K562 (cell line): ENCODE results near the gene DNAAF8. TPM values are rescaled to one million over a fixed set of nuclear protein-coding genes. Genes with fewer than 3 reads are reported as not detected.

Experiments
- ATAC-seq: fragments of 200-7000 bp; cut with Tn5 transposase; 3 replicates; pipeline ENCODE4 v1.9.1; 2020; ENCODE audit warnings: moderate library complexity
- BruUV-seq: library from RNA; stranded (reverse); fragments of 400-500 nt; replicated peaks from 2 replicates; lab custom pipeline; 2021; lab: Mats Ljungman, UMichigan
- CTCF ChIA-PET: fragments of 300-600 bp; formaldehyde crosslinking; extraction: SDS; loops from one replicate; lab custom pipeline; 2021; ENCODE audit warnings: low intra/inter-chr PET ratio; lab: Yijun Ruan, JAX
- POLR2A ChIA-PET: fragments of 300-600, 350-650 bp; sonication (Branson Sonifier 250); formaldehyde crosslinking; extraction: SDS; loops from one replicate; lab custom pipeline; 2021; ENCODE audit warnings: antibody characterized with exemption, inconsistent platforms; lab: Yijun Ruan, JAX
- DNase-seq, 4 experiments: peaks; one replicate each; pipeline versions ENCODE4 v3.0.0 to v3.0.0-alpha.2; 2011 to 2018; ENCODE audit warnings: low spot score in 3 of 4, mixed read lengths in 3 of 4; ENCODE audit errors: extremely low read depth in 1 of 4
- FAIRE-seq: peaks from 2 replicates; lab custom pipeline; 2011; peaks lifted over from hg19 to GRCh38; lab: Jason Lieb, UNC
- H2AFZ ChIP-seq: 2 replicates; pipeline ENCODE4 v1.6.0; 2011; ENCODE audit warnings: low read depth, low read length, control low read depth, inconsistent platforms
- H3K27ac ChIP-seq: fragments of 200-600 bp; 3 replicates; pipeline ENCODE4 v1.8.0; 2011; ENCODE audit warnings: low read depth, mild to moderate bottlenecking, control low read depth, inconsistent platforms, low read length, moderate library complexity, mixed read lengths; ENCODE audit errors: extremely low read depth
- H3K27me3 ChIP-seq, 2 experiments: fragments of 300-600 bp in 1 of 2; 2 replicates in 1 of 2; 3 replicates in 1 of 2; pipeline versions ENCODE4 v1.6.0 to v1.8.0; 2011; ENCODE audit warnings: inconsistent platforms in 2 of 2, low read length in 2 of 2, mild to moderate bottlenecking in 1 of 2, mixed read lengths in 1 of 2, moderate library complexity in 1 of 2; ENCODE audit not compliant: control insufficient read depth in 2 of 2, insufficient read depth in 2 of 2
- H3K36me3 ChIP-seq: fragments of 300-600 bp; 3 replicates; pipeline ENCODE4 v1.8.0; 2011; ENCODE audit warnings: mild to moderate bottlenecking, low read length, inconsistent platforms; ENCODE audit not compliant: control insufficient read depth, insufficient read depth
- H3K4me1 ChIP-seq, 2 experiments: fragments of 200-600 bp in 1 of 2; replicated peaks in 1 of 2; 2 replicates in 1 of 2; 3 replicates in 1 of 2; pipeline versions ENCODE4 v1.5.1 to v1.8.0; 2011; ENCODE audit warnings: inconsistent platforms in 2 of 2, low read length in 2 of 2, mild to moderate bottlenecking in 1 of 2, mixed read lengths in 1 of 2, moderate library complexity in 1 of 2; ENCODE audit not compliant: control insufficient read depth in 2 of 2, insufficient read depth in 2 of 2
- H3K4me2 ChIP-seq: 2 replicates; pipeline ENCODE4 v1.6.1; 2011; ENCODE audit warnings: low read length, control low read depth, inconsistent platforms, mixed read lengths; ENCODE audit not compliant: insufficient read depth
- H3K4me3 ChIP-seq: fragments of 200-600 bp; sonication (generic), shearing (Covaris generic); 2 replicates; pipeline ENCODE4 v1.5.1; 2016; ENCODE audit warnings: control low read depth, inconsistent platforms
- H3K79me2 ChIP-seq: fragments of 200-600 bp; 3 replicates; pipeline ENCODE4 v1.8.0; 2011; ENCODE audit warnings: low read length, inconsistent platforms; ENCODE audit not compliant: control insufficient read depth, insufficient read depth
- H3K9ac ChIP-seq, 2 experiments: 2 replicates each; pipeline versions ENCODE4 v1.6.0 to v1.6.1; 2011; ENCODE audit warnings: low read depth in 2 of 2, low read length in 2 of 2, control low read depth in 1 of 2, inconsistent platforms in 1 of 2, mild to moderate bottlenecking in 1 of 2, mixed read lengths in 1 of 2; ENCODE audit not compliant: insufficient read depth in 1 of 2
- H3K9me1 ChIP-seq: one replicate; pipeline ENCODE4 v1.6.0; 2011; ENCODE audit warnings: inconsistent platforms, mild to moderate bottlenecking, low read length, moderate library complexity; ENCODE audit not compliant: control insufficient read depth, insufficient read depth
- H3K9me3 ChIP-seq: replicated peaks from 2 replicates; pipeline ENCODE4 v1.5.1; 2011; ENCODE audit warnings: low read depth, low read length, inconsistent platforms; ENCODE audit not compliant: control insufficient read depth, insufficient read depth
- H4K20me1 ChIP-seq: replicated peaks from 2 replicates; pipeline ENCODE4 v1.6.1; 2011; ENCODE audit warnings: low read length, inconsistent platforms, mixed read lengths; ENCODE audit not compliant: control insufficient read depth, insufficient read depth
- E2F8 ChIP-seq: fragments of 450-650 bp; IDR thresholded peaks from 2 replicates; pipeline ENCODE4 v1.7.1; 2018; ENCODE audit warnings: mild to moderate bottlenecking, low read depth; ENCODE audit not compliant: partially characterized antibody
- KDM5B ChIP-seq: fragments of 200-600 bp; sonication (generic); IDR thresholded peaks from 2 replicates; pipeline ENCODE4 v1.6.1; 2012; ENCODE audit warnings: low read depth, mild to moderate bottlenecking, moderate library complexity, low read length, control low read depth, inconsistent platforms; ENCODE audit not compliant: insufficient replicate concordance
- MTA1 ChIP-seq: fragments of 450-650 bp; IDR thresholded peaks from 2 replicates; pipeline ENCODE4 v1.6.1; 2017; ENCODE audit warnings: borderline replicate concordance
- PCBP2 ChIP-seq: fragments of 200-400 bp; formaldehyde crosslinking; IDR thresholded peaks from 2 replicates; pipeline ENCODE4 v1.6.1; 2018; ENCODE audit warnings: low read length, low read depth, mild to moderate bottlenecking, moderate library complexity; ENCODE audit not compliant: poor library complexity, severe bottlenecking
- RBM39 ChIP-seq: fragments of 200-400 bp; formaldehyde crosslinking; optimal IDR thresholded peaks from 2 replicates; pipeline ENCODE3; 2018; ENCODE audit warnings: low read depth, low read length
- RNF2 ChIP-seq: sonication (generic); IDR thresholded peaks from 2 replicates; pipeline ENCODE4 v1.6.1; 2016
- ZHX1 ChIP-seq: fragments of 150-350 bp; conservative IDR thresholded peaks from 2 replicates; pipeline ENCODE4 v1.6.1; 2014; ENCODE audit warnings: low read length
- ZNF445 ChIP-seq: fragments of 250-450 bp; sonication (Bioruptor Pico); IDR thresholded peaks from 2 replicates; pipeline ENCODE4 v1.4.0; 2020; ENCODE audit warnings: low read depth, mild to moderate bottlenecking, moderate library complexity
- WGBS: fragments of 100-300 bp; shearing (Covaris generic); methylation state at CpG from one replicate; pipeline ENCODE4 v1.1.6; 2016; ENCODE audit warnings: low coverage, mixed read lengths; ENCODE audit not compliant: insufficient coverage; ENCODE audit errors: missing lambda C conversion rate; 5-methylcytosine and 5-hydroxymethylcytosine counted together
- in situ Hi-C: fragments of 300-500 bp; cut with MboI; formaldehyde crosslinking; loops from 4 replicates; pipeline ENCODE4 v1.15.0; 2018; ENCODE audit warnings: inconsistent platforms, mixed read lengths
- intact Hi-C: fragments of 100-400 bp; cut with micrococcal nuclease; formaldehyde crosslinking; loops from 2 replicates; pipeline ENCODE4 v1.14.2; 2022
- polyA plus RNA-seq, 8 experiments: library from polyadenylated mRNA; depleted of rRNA in 4 of 8; stranded (reverse) in 5 of 8; unstranded in 3 of 8; fragments of >200 nt; fragmentation: Nextera tagmentation in 2 of 8; fragmentation: Illumina TruSeq in 1 of 8; extraction: Ambion mirVana in 2 of 8; extraction: Trizol in 1 of 8; gene quantifications; 2 replicates each; pipeline versions ENCODE4 v1.2.1 to v1.2.3, GENCODE V29; 2011 to 2014; ENCODE audit warnings: inconsistent platforms in 1 of 8, missing spikeins in 1 of 8
- total RNA-seq, 7 experiments: library from RNA; depleted of rRNA in 6 of 7; stranded (reverse); fragments of >200 nt in 6 of 7; fragmentation: Illumina TruSeq in 2 of 7; extraction: Trizol in 2 of 7; gene quantifications; 2 replicates each; pipeline versions ENCODE4 v1.2.1 to v1.2.3, GENCODE V29; 2011 to 2021; ENCODE audit warnings: low replicate concordance in 1 of 7
- TF ChIP-seq, protein P1 (sequence below): sonication (generic); formaldehyde crosslinking; IDR thresholded peaks from 2 replicates; pipeline ENCODE4 v1.4.0; 2020; ENCODE audit warnings: mild to moderate bottlenecking, missing genetic modification reagents

Gene DNAAF8
- total and polyA plus RNA-seq, 9 of the 15 experiments (the other 6 are each of a cell fraction or from before 2014, with no cell fraction given): 0.04 to 0.12 (median 0.10) TPM; not detected in 6

- Histone ChIP-seq H3K9me3 (no peaks in the 10 kb centered on the region), H3K9me1 (peaks cover 3% of the 10 kb centered on the region), H3K4me1 (peaks cover 3 to 6% of the 10 kb centered on the region in 2 experiments; a peak in 2 of 5 replicates), H3K9ac (no peak overlapping the region; a peak in 1 of 4 replicates), H3K36me3 (peaks cover 77% of the 10 kb centered on the region; the same call in 2 of the 3 replicates), H3K4me2 (no peak overlapping the region), H4K20me1 (no peaks in the 10 kb centered on the region), H3K79me2 (no peaks in the 10 kb centered on the region), H3K27me3 (no peaks in the 10 kb centered on the region), H2AFZ (no peak overlapping the region), H3K4me3 (no peak overlapping the region), H3K27ac (no peak overlapping the region)
- CTCF ChIA-PET: no interaction called here
- no peak for DNase-seq
- no peak for FAIRE-seq
- BruUV-seq: no TSS peak
- TF ChIP-seq E2F8 (no peak), PCBP2 (no peak), KDM5B (no peak), MTA1 (no peak), ZHX1 (no peak), RBM39 (no peak), ZNF445 (CRISPR knock-in tag) (no peak), RNF2 (no peak)
- TF ChIP-seq, protein P1, sequence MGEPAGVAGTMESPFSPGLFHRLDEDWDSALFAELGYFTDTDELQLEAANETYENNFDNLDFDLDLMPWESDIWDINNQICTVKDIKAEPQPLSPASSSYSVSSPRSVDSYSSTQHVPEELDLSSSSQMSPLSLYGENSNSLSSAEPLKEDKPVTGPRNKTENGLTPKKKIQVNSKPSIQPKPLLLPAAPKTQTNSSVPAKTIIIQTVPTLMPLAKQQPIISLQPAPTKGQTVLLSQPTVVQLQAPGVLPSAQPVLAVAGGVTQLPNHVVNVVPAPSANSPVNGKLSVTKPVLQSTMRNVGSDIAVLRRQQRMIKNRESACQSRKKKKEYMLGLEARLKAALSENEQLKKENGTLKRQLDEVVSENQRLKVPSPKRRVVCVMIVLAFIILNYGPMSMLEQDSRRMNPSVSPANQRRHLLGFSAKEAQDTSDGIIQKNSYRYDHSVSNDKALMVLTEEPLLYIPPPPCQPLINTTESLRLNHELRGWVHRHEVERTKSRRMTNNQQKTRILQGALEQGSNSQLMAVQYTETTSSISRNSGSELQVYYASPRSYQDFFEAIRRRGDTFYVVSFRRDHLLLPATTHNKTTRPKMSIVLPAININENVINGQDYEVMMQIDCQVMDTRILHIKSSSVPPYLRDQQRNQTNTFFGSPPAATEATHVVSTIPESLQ (CRISPR knock-in tag): no peak
- POLR2A ChIA-PET: interaction anchor here (1.0 to 2.4 kb wide), 2 partner anchors 9 kb away, joined by 3 to 11 read pairs; no protein-coding TSS in a partner anchor
- no peak for ATAC-seq
- in situ Hi-C loops (no loop called here), intact Hi-C loops (no loop called here)
- 95% methylated on average over 6 of the region's 7 CpGs for WGBS
Observed at GRCh38 chr16:4703906-4704305, 30.4 kb upstream of the DNAAF8 start.
